A549 (cell line): ENCODE data around the gene GLS.

Experiments used
- BHLHE40 ChIP-seq: IDR thresholded peaks from 2 replicates; pipeline ENCODE4 v1.6.1; 2012; ENCODE audit warnings: low read depth, low read length, inconsistent platforms
- ESRRA ChIP-seq: fragments of 150-350 bp; IDR thresholded peaks from 2 replicates; pipeline ENCODE4 v1.6.1; 2014; ENCODE audit warnings: mild to moderate bottlenecking, low read length, borderline replicate concordance
- KDM5A ChIP-seq: fragments of 200-600 bp; sonication (generic); IDR thresholded peaks from 2 replicates; pipeline ENCODE4 v1.6.1; 2016; ENCODE audit warnings: antibody characterized with exemption, mild to moderate bottlenecking
- MYC ChIP-seq: IDR thresholded peaks from 2 replicates; pipeline ENCODE4 v1.6.1; 2012; ENCODE audit warnings: mild to moderate bottlenecking, inconsistent platforms, low read length, improper control_type of control experiment, borderline replicate concordance
- POLR2A ChIP-seq: IDR thresholded peaks from 2 replicates; pipeline ENCODE4 v1.6.1; 2012; ENCODE audit warnings: mild to moderate bottlenecking, low read length
- POLR2AphosphoS2 ChIP-seq: conservative IDR thresholded peaks from 2 replicates; pipeline ENCODE4 v1.6.1; 2012; ENCODE audit warnings: low read length, improper control_type of control experiment, inconsistent platforms
- RNF2 ChIP-seq: fragments of 200-600 bp; sonication (generic); IDR thresholded peaks from 2 replicates; pipeline ENCODE4 v1.6.1; 2016; ENCODE audit warnings: low read depth, mild to moderate bottlenecking, antibody characterized with exemption, moderate library complexity, borderline replicate concordance
- SMC3 ChIP-seq: fragments of >200 bp; sonication (Bioruptor Twin); formaldehyde crosslinking; IDR thresholded peaks from 3 replicates; pipeline ENCODE4 v1.6.1; 2018; ENCODE audit warnings: inconsistent platforms
- TF ChIP-seq, protein P1 (sequence below): fragments of >200 bp; sonication (Bioruptor Twin); formaldehyde crosslinking; IDR thresholded peaks from 3 replicates; pipeline ENCODE4 v1.5.1; 2016

DNA sequence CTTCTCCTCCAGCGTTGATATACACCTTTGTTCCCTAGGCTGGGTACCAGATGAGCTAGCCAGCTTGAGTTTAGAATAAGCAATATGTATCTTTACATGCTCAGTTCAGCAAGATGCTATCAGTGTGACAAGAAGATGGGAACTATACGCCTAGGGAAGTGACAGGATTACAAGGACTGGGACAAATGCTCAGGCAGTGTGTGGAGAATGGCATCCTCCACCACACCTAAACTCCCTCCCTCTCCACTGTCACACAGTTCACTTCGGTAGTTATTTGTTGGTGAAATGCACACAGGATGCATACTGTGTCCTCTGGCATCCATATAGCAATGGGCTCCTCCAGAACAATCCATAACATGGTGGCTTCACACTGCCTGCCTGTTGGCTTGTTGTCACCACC lies 125.7 kb downstream of the GLS start:
- TF ChIP-seq POLR2A = no peak
- TF ChIP-seq BHLHE40 = no peak
- TF ChIP-seq SMC3 = no peak
- TF ChIP-seq, protein P1, sequence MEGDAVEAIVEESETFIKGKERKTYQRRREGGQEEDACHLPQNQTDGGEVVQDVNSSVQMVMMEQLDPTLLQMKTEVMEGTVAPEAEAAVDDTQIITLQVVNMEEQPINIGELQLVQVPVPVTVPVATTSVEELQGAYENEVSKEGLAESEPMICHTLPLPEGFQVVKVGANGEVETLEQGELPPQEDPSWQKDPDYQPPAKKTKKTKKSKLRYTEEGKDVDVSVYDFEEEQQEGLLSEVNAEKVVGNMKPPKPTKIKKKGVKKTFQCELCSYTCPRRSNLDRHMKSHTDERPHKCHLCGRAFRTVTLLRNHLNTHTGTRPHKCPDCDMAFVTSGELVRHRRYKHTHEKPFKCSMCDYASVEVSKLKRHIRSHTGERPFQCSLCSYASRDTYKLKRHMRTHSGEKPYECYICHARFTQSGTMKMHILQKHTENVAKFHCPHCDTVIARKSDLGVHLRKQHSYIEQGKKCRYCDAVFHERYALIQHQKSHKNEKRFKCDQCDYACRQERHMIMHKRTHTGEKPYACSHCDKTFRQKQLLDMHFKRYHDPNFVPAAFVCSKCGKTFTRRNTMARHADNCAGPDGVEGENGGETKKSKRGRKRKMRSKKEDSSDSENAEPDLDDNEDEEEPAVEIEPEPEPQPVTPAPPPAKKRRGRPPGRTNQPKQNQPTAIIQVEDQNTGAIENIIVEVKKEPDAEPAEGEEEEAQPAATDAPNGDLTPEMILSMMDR = no peak
- TF ChIP-seq RNF2 = no peak
- TF ChIP-seq ESRRA = no peak
- no peak for TF ChIP-seq KDM5A
- TF ChIP-seq MYC = no peak
- TF ChIP-seq POLR2AphosphoS2 = no peak
